Stimulated activated CD8-positive, alpha-beta memory T cell treated with anti-CD3 and anti-CD28 coated beads, Interleukin-7, amount 100 ng/mL, for 24 hours (primary cell): ENCODE data around the gene FGFBP2.
"Not testable (repeated sequence)": the region's sequence is repeated elsewhere in the genome, so short reads cannot be mapped to it uniquely, and the experiment has no call there.

ENCODE experiments used
- DNase-seq: peaks from one replicate; pipeline ENCODE4 v3.0.0-alpha.2; 2020; ENCODE audit warnings: low read depth

FGFBP2 gene

DNA sequence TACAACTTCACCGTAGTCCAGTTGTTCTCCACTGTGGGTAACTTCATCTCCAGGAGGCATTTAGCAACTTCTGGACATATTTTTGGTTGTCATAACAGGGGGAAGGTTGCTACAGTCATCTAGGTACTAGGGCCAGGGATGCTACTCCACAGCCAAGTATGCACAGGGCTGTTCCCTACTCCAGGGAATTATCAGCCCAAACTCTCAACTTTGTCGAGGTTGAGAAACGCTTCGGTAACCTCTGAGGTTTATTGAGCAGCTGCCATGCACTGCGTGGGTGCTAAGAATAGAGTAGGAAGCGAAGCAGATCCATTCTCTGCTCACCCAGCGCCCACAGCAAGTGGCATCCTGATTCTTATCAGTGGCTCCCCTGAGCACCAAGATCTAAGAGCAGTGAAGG lies 32.7 kb downstream of the FGFBP2 start:
- DNase-seq: no peak

GRCh38 chr4:15929540-15929939 lies 33.4 kb downstream of the FGFBP2 start:
- DNase-seq: no peak

DNA sequence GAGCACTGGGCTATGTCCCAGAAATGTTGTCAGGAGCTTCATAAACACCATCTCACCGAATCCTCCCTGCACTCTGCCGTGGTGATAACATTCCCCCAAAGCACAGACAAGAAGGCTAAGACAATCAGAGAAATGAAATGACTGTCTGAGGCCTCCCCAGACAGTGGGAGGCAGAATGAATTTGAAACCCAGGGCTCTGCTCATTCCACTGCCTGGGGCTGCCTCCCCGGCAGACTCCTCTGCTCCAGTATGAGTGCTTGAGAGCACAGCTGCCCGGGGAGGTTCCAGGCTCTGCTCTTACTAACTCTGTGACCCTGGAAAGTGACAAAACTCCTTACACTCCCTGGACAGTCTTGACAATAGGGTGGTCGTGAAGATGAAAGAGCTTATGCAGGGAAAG lies 34.1 kb downstream of the FGFBP2 start:
- no peak for DNase-seq

DNA sequence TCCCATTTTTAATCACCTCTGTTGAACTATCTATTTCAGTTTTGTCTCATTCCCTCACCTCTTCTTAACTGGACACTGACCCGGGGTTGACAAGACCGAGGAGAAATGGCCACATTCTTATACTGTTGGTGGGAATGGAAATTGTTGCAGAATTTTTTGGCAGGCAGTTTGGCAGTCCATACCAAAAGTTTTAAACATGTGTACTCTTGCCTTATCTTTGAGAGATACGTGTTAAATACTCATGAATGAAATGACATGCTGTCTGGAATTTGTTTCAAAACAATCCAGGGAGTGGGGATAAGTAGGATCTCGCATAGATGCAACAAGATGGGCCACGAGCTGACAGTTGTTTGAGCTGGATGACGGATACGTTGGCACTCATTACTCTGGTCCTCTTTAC lies 36.5 kb downstream of the FGFBP2 start:
- DNase-seq: no peak

- DNase-seq: no peak
Measured at GRCh38 chr4:15925830-15926229, 37.1 kb downstream of the FGFBP2 start.

- DNase-seq: no peak
Measured at GRCh38 chr4:15921592-15921932, 41.4 kb downstream of the FGFBP2 start.

GRCh38 chr4:15920723-15921591 lies 42.0 kb downstream of the FGFBP2 start:
- no peak for DNase-seq

- no peak for DNase-seq
Measured at GRCh38 chr4:15918484-15919129, 44.4 kb downstream of the FGFBP2 start.

- DNase-seq: no peak
Measured at GRCh38 chr4:15917297-15917696, 45.7 kb downstream of the FGFBP2 start.

DNA sequence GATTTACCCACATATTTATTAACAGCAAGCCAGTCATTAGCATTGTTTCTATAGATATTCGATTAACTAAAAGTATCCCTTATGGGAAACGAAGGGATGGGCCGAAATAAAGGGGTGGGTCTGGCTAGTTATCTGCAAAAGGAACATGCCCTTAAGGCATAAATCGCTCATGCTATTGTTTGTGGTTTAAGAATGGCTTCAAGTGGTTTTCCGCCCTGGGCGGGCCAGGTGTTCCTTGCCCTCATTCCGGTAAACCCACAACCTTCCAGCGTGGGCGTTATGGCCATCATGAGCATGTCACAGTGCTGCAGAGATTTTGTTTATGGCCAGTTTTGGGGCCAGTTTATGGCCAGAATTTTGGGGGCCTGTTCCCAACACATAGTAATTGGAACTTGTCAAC lies 46.6 kb downstream of the FGFBP2 start:
- not testable (repeated sequence) for DNase-seq

GRCh38 chr4:15914736-15915135 lies 48.2 kb downstream of the FGFBP2 start:
- no peak for DNase-seq

- no peak for DNase-seq
Measured at GRCh38 chr4:15914291-15914690, 48.7 kb downstream of the FGFBP2 start.

- DNase-seq: no peak
Measured at GRCh38 chr4:15913631-15913970, 49.4 kb downstream of the FGFBP2 start.

GRCh38 chr4:15912961-15913630 lies 49.9 kb downstream of the FGFBP2 start:
- DNase-seq: no peak

DNA sequence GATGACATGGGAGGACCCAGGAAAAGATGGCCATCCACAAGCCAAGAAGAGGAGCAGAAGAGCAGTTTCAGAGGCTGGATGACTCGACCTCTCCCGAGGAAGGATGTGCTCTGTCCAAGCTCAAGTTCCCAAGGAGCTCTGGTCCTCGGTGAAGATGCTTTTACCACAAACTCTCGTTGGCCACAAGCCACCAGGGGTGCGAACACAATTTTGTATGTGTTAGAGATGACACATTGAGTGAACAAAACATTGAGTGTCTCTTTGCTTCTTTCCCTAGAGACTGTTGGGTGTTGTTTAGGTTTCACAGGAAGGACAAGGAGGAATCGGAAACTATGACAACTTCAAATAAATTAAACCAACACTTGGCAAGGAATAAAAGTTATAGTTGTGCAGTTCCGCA lies 50.7 kb downstream of the FGFBP2 start:
- DNase-seq: no peak
